Measurements from ENCODE around the gene TIMP3. TPM values are rescaled to one million over a fixed set of nuclear protein-coding genes. Genes with fewer than 3 reads are reported as not detected.
"Not testable (repeated sequence)": the region's sequence is repeated elsewhere in the genome, so short reads cannot be mapped to it uniquely, and the experiment has no call there.

TIMP3 gene
- 100 to 1,000 TPM; 344 to 654 TPM for total RNA-seq
- long read RNA-seq, donor 1, full-length matches to known transcripts = 129 of 273 reads
- long read RNA-seq, donor 1, partial matches to known transcripts = 27 of 273 reads
- long read RNA-seq, donor 1, other reads (novel, unspliced or antisense) = 117 of 273 reads
- long read RNA-seq, donor 2, full-length matches to known transcripts = 15 of 140 reads
- long read RNA-seq, donor 2, partial matches to known transcripts = 66 of 140 reads
- long read RNA-seq, donor 2, other reads (novel, unspliced or antisense) = 59 of 140 reads

GRCh38 chr22:32801537-32802236 lies at the start of gene TIMP3:
TIMP3 (plus strand) TSS chr22:32801705; CDS start chr22:32802002, 297 bp downstream.
- DNase-seq (ENCODE audit: low spot score) = peak; percentile 96
- intact Hi-C loops (cut with DNase I) = loop anchor here in 1 of 2 donors (5.0 kb wide), 1 partner anchor 144 kb away; no protein-coding TSS in a partner anchor

GRCh38 chr22:32752326-32752725 lies 49.2 kb upstream of the TIMP3 start:
- no peak for DNase-seq (ENCODE audit: low spot score)
- intact Hi-C loops (cut with DNase I) = no loop called here

- DNase-seq (ENCODE audit: low spot score) = no peak
- intact Hi-C loops (cut with DNase I) = no loop called here
Observed at GRCh38 chr22:32752816-32753520, 48.5 kb upstream of the TIMP3 start.

- intact Hi-C loops (cut with DNase I) = no loop called here
- DNase-seq (ENCODE audit: low spot score) = no peak
Observed at GRCh38 chr22:32753591-32753990, 47.9 kb upstream of the TIMP3 start.

- DNase-seq (ENCODE audit: low spot score) = no peak
- intact Hi-C loops (cut with DNase I) = no loop called here
Observed at GRCh38 chr22:32754413-32755041, 47.0 kb upstream of the TIMP3 start.

GRCh38 chr22:32757086-32757762 lies 44.3 kb upstream of the TIMP3 start:
- intact Hi-C loops (cut with DNase I); DNase-seq (ENCODE audit: low spot score): not testable (repeated sequence)

GRCh38 chr22:32758866-32759385 lies 42.6 kb upstream of the TIMP3 start:
- intact Hi-C loops (cut with DNase I) = no loop called here
- no peak for DNase-seq (ENCODE audit: low spot score)

GRCh38 chr22:32760396-32760795 lies 41.1 kb upstream of the TIMP3 start:
- no peak for DNase-seq (ENCODE audit: low spot score)
- intact Hi-C loops (cut with DNase I) = loop anchor here in 1 of 2 donors (10.0 kb wide), 1 partner anchor 1836 kb away; no protein-coding TSS in a partner anchor

- intact Hi-C loops (cut with DNase I) = loop anchor here in 1 of 2 donors (10.0 kb wide), 1 partner anchor 1836 kb away; no protein-coding TSS in a partner anchor
- no peak for DNase-seq (ENCODE audit: low spot score)
Observed at GRCh38 chr22:32760815-32761214, 40.7 kb upstream of the TIMP3 start.

- intact Hi-C loops (cut with DNase I) = loop anchor here in 1 of 2 donors (10.0 kb wide), 1 partner anchor 1837 kb away; no protein-coding TSS in a partner anchor
- no peak for DNase-seq (ENCODE audit: low spot score)
Observed at GRCh38 chr22:32761251-32761903, 40.1 kb upstream of the TIMP3 start.

- peak; percentile 88 for DNase-seq (ENCODE audit: low spot score)
- intact Hi-C loops (cut with DNase I) = loop anchor here in 1 of 2 donors (10.0 kb wide), 1 partner anchor 1840 kb away; no protein-coding TSS in a partner anchor
Observed at GRCh38 chr22:32764330-32765131, 37.0 kb upstream of the TIMP3 start.

- intact Hi-C loops (cut with DNase I) = loop anchor here in 1 of 2 donors (10.0 kb wide), 1 partner anchor 1840 kb away; no protein-coding TSS in a partner anchor
- no peak for DNase-seq (ENCODE audit: low spot score)
Observed at GRCh38 chr22:32765132-32765618, 36.3 kb upstream of the TIMP3 start.

GRCh38 chr22:32771756-32772155 lies 29.7 kb upstream of the TIMP3 start:
- DNase-seq (ENCODE audit: low spot score) = no peak
- intact Hi-C loops (cut with DNase I) = no loop called here

GRCh38 chr22:32775957-32776356 lies 25.5 kb upstream of the TIMP3 start:
- intact Hi-C loops (cut with DNase I) = no loop called here

GRCh38 chr22:32776397-32776796 lies 25.1 kb upstream of the TIMP3 start:
- intact Hi-C loops (cut with DNase I) = no loop called here
- no peak for DNase-seq (ENCODE audit: low spot score)

More at GRCh38 chr22:32775957-32776356, 25.5 kb upstream of the TIMP3 start:
- DNase-seq (ENCODE audit: low spot score) = no peak

GRCh38 chr22:32776802-32777201 lies 24.7 kb upstream of the TIMP3 start:
- intact Hi-C loops (cut with DNase I) = no loop called here

GRCh38 chr22:32777987-32778386 lies 23.5 kb upstream of the TIMP3 start:
- DNase-seq (ENCODE audit: low spot score) = no peak
- intact Hi-C loops (cut with DNase I) = no loop called here

More at GRCh38 chr22:32776802-32777201, 24.7 kb upstream of the TIMP3 start:
- no peak for DNase-seq (ENCODE audit: low spot score)
